H4 (cell line): ENCODE data around the gene ZNF367. TPM values are rescaled to one million over a fixed set of nuclear protein-coding genes. Genes with fewer than 3 reads are reported as not detected.
"Not testable (repeated sequence)": the region's sequence is repeated elsewhere in the genome, so short reads cannot be mapped to it uniquely, and the experiment has no call there.

Source experiments
- DNase-seq: peaks from one replicate; pipeline ENCODE4 v3.0.0-alpha.2; 2015; ENCODE audit warnings: low spot score
- total RNA-seq: library from RNA; depleted of rRNA; stranded (reverse); fragments of >200 nt; shearing (Covaris generic); gene quantifications from 2 replicates; pipeline ENCODE4 v1.2.3, GENCODE V29; 2014

Gene ZNF367
- total RNA-seq, 1 experiment from 2014 or later, result 11.6 TPM

- DNase-seq, result no peak
Observed at GRCh38 chr9:96400132-96400910, 17.8 kb downstream of the ZNF367 start.

DNA sequence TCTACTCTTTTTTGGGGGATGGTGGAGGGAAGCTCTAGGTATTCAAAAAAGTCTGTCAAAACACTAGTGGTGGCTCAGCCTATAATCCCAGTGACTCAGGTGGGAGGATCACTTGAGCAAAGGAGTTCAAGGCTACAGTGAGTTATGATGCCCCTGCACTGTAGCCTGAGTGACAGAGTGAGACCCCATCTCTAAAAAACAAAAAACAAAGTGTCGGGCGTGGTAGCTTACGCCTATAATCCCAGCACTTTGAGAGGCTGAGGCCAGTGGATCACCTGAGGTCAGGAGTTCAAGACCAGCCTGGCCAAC, 18.9 kb downstream of the ZNF367 start:
- DNase-seq, result no peak

DNA sequence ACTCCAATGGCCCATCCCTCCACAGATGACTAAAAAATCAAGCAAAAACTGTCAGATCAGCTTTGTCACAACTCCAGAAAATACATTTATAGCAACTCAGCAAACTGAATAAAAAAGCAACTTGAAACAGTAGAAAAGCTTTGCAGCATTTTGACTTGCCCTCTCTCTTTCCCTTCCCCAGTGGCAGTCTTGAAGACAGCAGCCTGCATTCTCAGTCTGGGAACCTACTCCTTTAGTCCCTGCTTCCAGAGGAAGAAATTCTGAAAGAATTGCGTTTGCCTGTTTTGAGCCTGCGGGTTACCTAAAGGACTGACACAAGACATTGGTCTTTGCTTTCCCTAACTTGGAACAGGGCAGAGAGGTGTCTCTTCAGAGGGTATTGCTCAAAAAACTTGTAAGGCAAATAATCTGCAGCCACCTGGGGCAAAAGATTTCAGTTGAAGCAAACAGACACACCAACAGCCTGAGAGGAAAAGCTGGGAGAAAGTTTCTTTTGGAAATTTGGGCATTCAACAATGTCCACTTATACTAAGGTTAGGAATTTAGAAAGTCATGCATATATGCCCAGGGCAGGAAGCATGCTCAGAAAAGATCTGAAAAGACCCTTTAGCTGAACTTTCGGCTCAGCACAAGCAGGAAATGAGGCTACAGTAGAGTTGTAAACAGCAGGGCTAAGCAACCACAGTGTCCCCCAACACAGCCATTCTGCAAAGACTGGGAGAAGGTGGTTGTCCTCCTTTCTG, 19.4 kb downstream of the ZNF367 start:
- no peak for DNase-seq

DNA sequence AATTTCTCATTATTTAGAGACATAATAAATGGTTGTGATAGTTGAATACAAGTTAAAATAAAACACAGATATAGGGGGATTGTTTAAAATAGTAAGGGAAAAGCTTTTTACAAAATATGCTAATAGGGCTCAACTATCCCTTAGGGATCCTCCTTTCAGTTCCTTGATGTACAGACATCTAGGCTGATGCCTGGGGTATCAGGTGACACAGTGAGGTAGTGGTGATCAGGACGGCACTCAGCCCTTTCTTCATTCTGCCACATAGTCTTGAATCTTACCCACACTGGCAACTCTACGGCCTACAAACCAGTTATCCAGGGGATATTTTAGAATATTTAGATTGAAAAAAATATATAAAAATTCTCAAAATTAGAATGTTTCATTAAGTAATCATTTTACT, 22.2 kb downstream of the ZNF367 start:
- DNase-seq, result no peak

DNA sequence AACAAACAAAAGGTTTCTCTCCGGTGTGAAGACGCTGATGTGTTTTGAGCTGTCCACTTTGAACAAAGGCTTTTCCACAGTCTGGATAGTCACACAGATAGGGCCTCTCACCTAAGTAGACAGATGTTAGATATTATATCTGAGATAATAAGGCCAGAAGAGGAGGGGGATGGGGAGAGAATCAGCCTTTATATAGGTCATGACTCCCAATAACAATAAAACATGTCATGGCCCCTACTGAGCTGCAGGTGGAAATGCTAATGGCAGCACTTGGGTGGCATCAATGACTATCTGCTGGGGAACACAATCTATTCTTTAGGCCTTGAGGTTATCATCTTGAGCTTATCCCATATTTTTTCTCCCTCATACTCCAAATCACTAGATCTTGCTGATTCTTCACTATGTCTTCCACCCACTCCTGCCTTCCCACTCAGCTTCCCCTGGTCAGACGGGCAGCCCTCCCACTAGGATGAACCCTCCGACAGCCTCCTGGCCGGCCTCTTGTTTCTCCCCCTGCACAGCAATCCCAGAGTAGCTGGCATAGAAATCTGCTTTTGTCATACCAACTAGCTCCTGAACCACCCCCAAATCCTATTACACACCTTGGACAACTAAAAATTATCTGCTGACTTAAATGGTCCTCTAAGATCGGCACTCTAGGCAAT, 23.2 kb downstream of the ZNF367 start:
- DNase-seq, result no peak

- no peak for DNase-seq
Observed at GRCh38 chr9:96392263-96392662, 25.9 kb downstream of the ZNF367 start.

GRCh38 chr9:96391021-96391765, 27.0 kb downstream of the ZNF367 start:
- peak; percentile 42 for DNase-seq

DNA sequence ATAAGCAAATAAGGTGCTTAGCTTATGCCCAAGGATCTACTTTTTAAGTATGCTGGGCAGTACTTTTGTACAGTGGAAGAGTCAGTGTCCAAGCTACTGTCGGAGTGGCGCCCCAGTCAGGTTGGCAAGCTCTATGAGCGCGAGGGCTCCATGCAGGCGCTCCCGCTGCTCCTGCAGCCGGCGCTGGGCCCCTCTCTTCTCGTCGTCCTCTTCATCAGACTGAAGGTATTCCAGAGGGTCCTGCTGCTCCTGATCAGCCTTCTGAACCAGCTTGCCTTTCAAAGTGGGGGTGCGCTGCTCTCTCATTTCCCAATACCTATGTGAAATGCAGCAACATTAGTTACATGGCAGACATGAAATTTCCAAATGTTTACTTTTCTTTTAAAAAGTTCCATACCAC, 30.0 kb downstream of the ZNF367 start:
- DNase-seq, result no peak

- no peak for DNase-seq
Observed at GRCh38 chr9:96386157-96386556, 32.0 kb downstream of the ZNF367 start.

GRCh38 chr9:96383165-96383942, 34.8 kb downstream of the ZNF367 start, which contains the start of gene SLC35D2:
Gene SLC35D2 (minus strand): TSS chr9:96383711. CDS start chr9:96383634, 77 bp downstream.
- DNase-seq, result no peak

DNA sequence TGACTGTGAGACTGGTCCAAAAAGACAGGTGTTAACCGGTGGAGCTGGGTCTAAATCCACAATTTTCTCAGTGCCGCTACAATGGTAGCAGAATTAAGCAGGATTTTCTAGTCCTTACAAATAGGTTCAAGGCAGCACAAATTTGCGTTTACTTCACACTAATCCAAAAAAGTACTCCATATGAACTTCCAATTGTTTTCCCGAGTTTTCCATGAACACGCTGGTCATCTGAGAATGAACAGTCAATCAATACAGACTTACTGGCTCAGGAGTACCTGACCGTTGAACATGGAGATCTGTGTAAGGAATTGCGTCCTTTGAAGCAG, 35.4 kb downstream of the ZNF367 start:
- no peak for DNase-seq

DNA sequence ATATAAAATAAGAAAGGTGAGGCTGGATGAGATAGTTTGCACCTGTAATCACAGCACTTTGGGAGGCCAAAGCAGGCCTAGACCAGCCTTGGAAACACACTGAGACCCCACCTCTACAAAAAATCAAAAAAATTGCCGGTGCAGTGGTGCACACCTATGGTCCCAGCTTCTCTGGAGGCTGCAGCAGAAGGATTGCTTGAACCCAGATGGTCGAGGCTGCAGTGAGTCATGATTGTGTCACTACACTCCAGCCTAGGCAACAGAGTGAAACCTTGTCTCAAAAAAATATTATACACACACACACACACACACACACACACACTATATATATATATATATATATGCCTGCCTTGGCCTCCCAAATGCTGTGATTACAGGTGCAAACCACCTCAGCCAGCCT, 36.0 kb downstream of the ZNF367 start:
- DNase-seq, result no peak

GRCh38 chr9:96381696-96382095, 36.5 kb downstream of the ZNF367 start:
- no peak for DNase-seq

GRCh38 chr9:96381125-96381524, 37.0 kb downstream of the ZNF367 start:
- no peak for DNase-seq

DNA sequence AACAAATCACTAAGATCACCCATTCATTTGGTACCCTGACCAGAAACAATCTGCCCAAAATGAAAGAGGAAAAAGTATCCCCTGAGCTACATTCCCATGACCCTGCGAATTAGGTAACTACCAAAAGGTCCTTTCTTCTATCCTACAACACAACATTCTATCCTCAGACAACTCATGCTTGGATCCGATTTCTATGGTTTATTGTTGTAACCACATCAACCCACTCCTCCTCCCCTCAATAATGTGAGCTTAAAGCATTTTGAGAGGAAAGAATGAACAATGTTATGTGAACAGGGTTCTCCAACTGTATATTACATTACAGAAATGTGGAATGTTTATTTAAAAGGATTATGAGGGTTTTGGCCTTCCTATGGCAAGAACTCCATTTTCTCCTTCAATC, 38.7 kb downstream of the ZNF367 start:
- DNase-seq, result peak; percentile 37

GRCh38 chr9:96378187-96378586, 40.0 kb downstream of the ZNF367 start:
- no peak for DNase-seq

DNA sequence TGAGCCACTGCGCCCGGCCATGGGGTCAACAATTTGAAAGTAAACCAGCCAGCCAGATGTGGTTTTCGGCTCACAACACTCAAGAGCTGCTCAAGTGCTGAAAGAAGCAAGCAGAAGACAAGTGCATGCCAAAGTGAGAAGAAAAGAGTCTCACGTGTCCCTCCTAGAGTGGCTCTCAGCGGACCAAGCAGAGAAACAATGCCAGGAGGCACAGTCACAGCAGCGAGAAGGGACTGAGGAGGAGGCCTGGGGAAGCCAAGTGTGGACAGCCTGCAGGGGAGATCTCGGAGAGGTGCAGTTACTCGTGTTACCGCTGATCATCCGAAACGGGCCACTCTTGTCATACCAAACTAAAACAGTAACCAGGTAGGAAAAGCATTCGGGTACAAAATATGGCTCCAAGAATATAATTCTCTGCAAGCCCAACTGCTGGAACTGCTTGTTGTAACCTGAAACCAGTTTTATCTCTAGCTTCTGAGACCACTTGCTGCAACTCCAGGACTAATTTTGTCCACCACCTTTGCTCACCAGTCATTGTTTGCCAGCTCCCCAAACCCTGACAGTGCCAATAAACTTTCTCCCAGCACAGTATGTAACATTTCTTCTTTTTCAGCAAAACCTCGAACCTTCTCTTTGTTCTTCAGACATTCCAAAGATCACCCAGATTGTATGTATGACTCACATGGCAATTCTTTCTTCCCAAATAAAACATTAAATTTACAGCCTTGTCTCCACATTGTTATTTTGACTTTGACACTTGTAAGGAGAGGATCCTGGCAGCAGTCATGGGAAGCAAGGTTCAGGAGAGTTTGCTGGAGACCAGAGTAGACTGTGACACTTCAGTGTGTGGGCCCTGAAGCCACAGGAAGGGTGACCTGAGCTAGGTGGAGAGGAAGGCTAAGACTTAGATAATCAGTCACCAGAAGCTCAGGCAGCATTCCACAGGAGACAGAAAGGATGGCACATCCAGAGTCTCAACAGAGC, 41.0 kb downstream of the ZNF367 start:
- DNase-seq, result peak; percentile 14

GRCh38 chr9:96375507-96375906, 42.7 kb downstream of the ZNF367 start:
- DNase-seq, result not testable (repeated sequence)

DNA sequence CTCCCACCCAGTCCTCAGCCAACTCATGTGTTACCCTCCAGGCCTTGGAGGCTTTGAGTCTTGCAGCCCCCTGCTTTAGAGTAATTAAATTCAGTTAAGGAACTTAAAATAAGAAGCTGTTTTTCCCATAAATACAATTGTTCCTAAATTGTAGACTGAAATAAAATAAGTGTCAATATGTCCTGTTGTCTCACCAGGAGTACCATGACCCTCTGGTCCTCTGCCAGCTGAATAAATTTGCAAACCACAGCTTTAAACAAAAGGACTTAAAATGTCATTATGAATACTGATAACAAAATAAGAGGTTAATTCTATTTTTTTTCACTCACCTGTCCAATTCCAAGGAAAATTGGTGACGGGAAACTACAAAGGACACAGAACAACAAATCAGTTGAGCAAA, 50.2 kb downstream of the ZNF367 start:
- no peak for DNase-seq
